Stimulated activated naive B cell treated with anti-CD40 and anti-IgM and Interleukin-4, amounts not matched to agents 10 μg/mL and 1 μg/mL and 100 μg/mL, for 72 hours (primary cell): ENCODE results near the gene REPIN1.

Experiments used
- ATAC-seq, 2 donors: fragments of 150-1000 bp; cut with Tn5 transposase; replicated peaks; 2 replicates each; pipeline ENCODE4 v1.10.0; 2021; ENCODE audit warnings: moderate library complexity in 1 of 2
- DNase-seq: peaks from one replicate; pipeline ENCODE4 v3.0.0; 2021
- H3K27ac Mint-ChIP-seq: one replicate; pipeline ENCODE4 v1.8.0; 2022; ENCODE audit warnings: mild to moderate bottlenecking, mixed read lengths
- H3K27me3 Mint-ChIP-seq, 2 donors: one replicate each; pipeline ENCODE4 v1.8.0; 2022; ENCODE audit warnings: mixed read lengths in 2 of 2
- H3K36me3 Mint-ChIP-seq, 2 donors: one replicate each; pipeline ENCODE4 v1.8.0; 2022; ENCODE audit warnings: mixed read lengths in 2 of 2, mild to moderate bottlenecking in 1 of 2
- H3K4me1 Mint-ChIP-seq, 2 donors: one replicate each; pipeline ENCODE4 v1.8.0; 2022; ENCODE audit warnings: mixed read lengths in 2 of 2, mild to moderate bottlenecking in 1 of 2
- H3K4me3 Mint-ChIP-seq, 2 donors: one replicate each; pipeline ENCODE4 v1.8.0; 2022; ENCODE audit warnings: mild to moderate bottlenecking in 2 of 2, mixed read lengths in 2 of 2, moderate library complexity in 1 of 2
- H3K9me3 Mint-ChIP-seq, 2 donors: one replicate each; pipeline ENCODE4 v1.8.0; 2022; ENCODE audit warnings: mixed read lengths in 2 of 2, mild to moderate bottlenecking in 1 of 2

REPIN1 gene

DNA sequence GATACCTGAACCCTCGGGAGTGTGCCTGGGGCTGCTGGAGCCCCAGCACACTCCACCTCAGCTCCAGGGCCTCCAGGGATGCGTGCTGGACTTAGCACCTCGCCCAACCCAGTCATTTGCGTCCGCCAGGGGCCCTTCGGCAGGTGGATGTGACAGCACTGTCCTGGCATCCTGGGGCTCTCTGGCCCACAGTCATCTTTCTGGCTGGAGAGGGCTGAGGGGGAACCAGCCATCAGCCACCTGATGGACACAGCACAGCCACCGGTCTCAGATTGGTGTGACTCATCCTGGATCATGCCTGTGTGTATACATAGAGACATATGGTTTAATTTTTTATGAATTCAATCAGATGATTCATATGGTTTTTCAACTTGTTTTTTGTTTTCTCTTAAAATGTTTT lies 21.6 kb downstream of the REPIN1 start:
- no peak for ATAC-seq
- DNase-seq = no peak
- Mint-ChIP-seq H3K4me1 (peaks cover 7 to 42% of the 10 kb centered on the region in 2 donors), H3K27me3 (no peaks in the 10 kb centered on the region), H3K4me3 (no peak overlapping the region), H3K36me3 (peaks cover 28% of the 10 kb centered on the region in 2 donors), H3K9me3 (no peaks in the 10 kb centered on the region), H3K27ac (no peak overlapping the region)

DNA sequence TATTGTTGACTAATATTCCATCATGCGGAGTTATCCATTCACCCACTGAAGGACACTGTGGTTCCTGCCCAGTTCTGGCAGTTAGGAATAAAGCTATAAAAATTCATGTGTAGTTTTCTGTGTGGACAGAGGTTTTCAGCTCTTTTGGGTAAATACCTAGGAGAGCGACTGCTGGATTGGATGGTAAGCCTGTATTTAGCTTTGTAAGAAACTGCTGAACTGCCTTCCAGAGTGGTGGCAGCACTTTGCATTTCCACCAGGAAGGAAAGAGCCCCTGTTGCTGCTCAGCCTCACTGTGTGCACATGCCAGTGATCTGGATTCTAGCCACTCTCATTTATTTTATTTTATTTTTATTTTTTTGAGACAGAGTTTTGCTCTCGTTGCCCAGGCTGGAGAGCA lies 24.7 kb downstream of the REPIN1 start:
- no peak for DNase-seq
- no peak for ATAC-seq
- peaks cover 7 to 26% of the 10 kb centered on the region in 2 donors for H3K4me1 Mint-ChIP-seq
- H3K27ac Mint-ChIP-seq = no peak overlapping the region
- H3K9me3 Mint-ChIP-seq = no peaks in the 10 kb centered on the region
- H3K27me3 Mint-ChIP-seq = no peaks in the 10 kb centered on the region
- no peak overlapping the region for H3K4me3 Mint-ChIP-seq
- H3K36me3 Mint-ChIP-seq = peaks cover 32 to 36% of the 10 kb centered on the region in 2 donors

DNA sequence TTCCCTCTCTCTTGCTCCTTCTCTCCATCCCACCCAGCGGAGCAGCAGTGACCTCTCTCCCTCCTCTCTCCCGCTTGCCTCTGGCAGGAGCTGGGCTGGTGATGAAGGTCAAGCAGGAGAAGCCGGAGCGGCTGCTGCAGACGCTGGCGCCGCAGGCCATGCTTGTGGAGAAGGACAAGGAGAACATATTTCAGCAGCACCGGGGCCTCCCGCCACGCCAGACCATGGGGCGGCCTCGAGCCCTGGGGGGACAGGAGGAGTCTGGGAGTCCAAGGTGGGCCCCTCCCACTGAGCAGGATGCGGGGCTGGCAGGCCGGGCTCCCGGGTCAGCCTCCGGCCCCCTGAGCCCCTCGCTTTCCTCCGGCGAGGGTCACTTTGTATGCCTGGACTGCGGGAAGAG lies 27.8 kb downstream of the REPIN1 start:
- Mint-ChIP-seq H3K27ac (no peak overlapping the region), H3K4me3 (no peak overlapping the region), H3K9me3 (no peaks in the 10 kb centered on the region), H3K4me1 (peaks cover 24 to 35% of the 10 kb centered on the region in 2 donors), H3K36me3 (peaks cover 26 to 35% of the 10 kb centered on the region in 2 donors), H3K27me3 (no peaks in the 10 kb centered on the region)
- DNase-seq (no peak), ATAC-seq (no peak)

GRCh38 chr7:150396851-150397260 lies 28.2 kb downstream of the REPIN1 start:
- H3K27ac Mint-ChIP-seq = no peak overlapping the region
- peaks cover 26 to 35% of the 10 kb centered on the region in 2 donors for H3K36me3 Mint-ChIP-seq
- H3K4me1 Mint-ChIP-seq = peaks cover 27 to 40% of the 10 kb centered on the region in 2 donors
- DNase-seq (no peak), ATAC-seq (no peak)
- H3K9me3 Mint-ChIP-seq = no peaks in the 10 kb centered on the region
- no peak overlapping the region for H3K4me3 Mint-ChIP-seq
- no peaks in the 10 kb centered on the region for H3K27me3 Mint-ChIP-seq

- Mint-ChIP-seq H3K4me1 (peaks cover 30 to 42% of the 10 kb centered on the region in 2 donors), H3K9me3 (no peaks in the 10 kb centered on the region), H3K4me3 (no peak overlapping the region), H3K36me3 (peaks cover 23 to 33% of the 10 kb centered on the region in 2 donors), H3K27ac (no peak overlapping the region), H3K27me3 (no peaks in the 10 kb centered on the region)
- ATAC-seq (no peak), DNase-seq (no peak)
Measured at GRCh38 chr7:150397346-150398107, 28.9 kb downstream of the REPIN1 start.

GRCh38 chr7:150398108-150398964 lies 29.7 kb downstream of the REPIN1 start:
- Mint-ChIP-seq H3K36me3 (peaks cover 23 to 28% of the 10 kb centered on the region in 2 donors), H3K27ac (peak overlapping the region; percentile 39), H3K4me1 (peaks cover 34 to 48% of the 10 kb centered on the region in 2 donors), H3K9me3 (no peaks in the 10 kb centered on the region), H3K4me3 (no peak overlapping the region), H3K27me3 (no peaks in the 10 kb centered on the region)
- ATAC-seq (no peak), DNase-seq (no peak)

DNA sequence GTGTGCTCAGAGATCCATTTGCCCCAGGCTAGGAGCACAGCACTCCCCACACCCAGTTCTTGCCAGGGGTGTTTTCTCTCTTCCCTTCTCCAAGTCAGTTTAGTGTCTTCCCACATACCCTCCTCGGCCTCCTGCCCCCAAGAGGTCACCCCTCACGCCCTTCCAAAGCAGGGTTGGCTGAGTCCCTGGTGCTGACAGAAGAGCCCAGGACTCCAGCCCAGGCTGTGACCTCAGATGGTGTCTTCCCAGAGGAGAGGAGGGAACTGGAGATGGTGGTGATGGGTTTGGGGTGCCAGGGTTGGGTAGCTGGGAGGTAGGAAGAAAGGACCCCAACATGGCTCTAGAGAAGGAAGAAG lies 30.3 kb downstream of the REPIN1 start:
- no peak for ATAC-seq
- Mint-ChIP-seq H3K27ac (peak overlapping the region; percentile 39), H3K4me3 (peak overlapping the region in 1 of 2 donors; percentile 9), H3K9me3 (no peaks in the 10 kb centered on the region), H3K27me3 (no peaks in the 10 kb centered on the region), H3K36me3 (peaks cover 23 to 28% of the 10 kb centered on the region in 2 donors), H3K4me1 (peaks cover 36 to 54% of the 10 kb centered on the region in 2 donors)
- DNase-seq = no peak

DNA sequence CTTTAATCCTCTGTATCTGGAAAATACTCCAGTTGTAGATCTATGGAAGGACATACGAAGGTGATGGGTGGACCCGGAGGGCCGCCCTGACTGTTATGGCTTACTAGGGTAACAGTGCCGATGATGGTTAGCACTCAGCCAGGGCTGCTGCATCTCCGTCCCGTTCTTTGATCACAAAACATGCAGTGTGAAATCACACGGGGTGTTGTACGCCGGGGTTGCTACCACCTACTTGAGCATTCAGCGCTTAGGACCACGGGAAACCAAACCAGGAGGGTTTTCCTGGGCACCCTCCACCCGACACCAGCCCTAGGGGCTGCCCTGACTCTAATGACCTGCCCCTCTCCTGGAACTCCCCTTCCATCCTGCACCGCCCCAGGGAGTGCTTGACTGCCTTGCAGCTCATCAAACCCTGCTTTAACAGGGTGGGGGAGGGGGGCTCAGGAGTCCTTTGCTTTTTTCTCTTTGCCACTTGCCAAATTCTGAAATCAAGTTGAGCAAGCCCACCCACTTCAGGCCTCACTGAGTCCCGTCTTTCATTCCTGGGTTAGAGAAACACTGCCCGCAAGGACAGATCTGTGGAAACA lies 30.9 kb downstream of the REPIN1 start:
- Mint-ChIP-seq H3K4me3 (peak overlapping the region in 1 of 2 donors; percentile 65), H3K36me3 (peaks cover 23 to 28% of the 10 kb centered on the region in 2 donors), H3K9me3 (no peaks in the 10 kb centered on the region), H3K27me3 (no peaks in the 10 kb centered on the region), H3K4me1 (peaks cover 40 to 60% of the 10 kb centered on the region in 2 donors), H3K27ac (peak overlapping the region; percentile 90)
- DNase-seq (no peak), ATAC-seq (peak; percentile 15 to 25)

DNA sequence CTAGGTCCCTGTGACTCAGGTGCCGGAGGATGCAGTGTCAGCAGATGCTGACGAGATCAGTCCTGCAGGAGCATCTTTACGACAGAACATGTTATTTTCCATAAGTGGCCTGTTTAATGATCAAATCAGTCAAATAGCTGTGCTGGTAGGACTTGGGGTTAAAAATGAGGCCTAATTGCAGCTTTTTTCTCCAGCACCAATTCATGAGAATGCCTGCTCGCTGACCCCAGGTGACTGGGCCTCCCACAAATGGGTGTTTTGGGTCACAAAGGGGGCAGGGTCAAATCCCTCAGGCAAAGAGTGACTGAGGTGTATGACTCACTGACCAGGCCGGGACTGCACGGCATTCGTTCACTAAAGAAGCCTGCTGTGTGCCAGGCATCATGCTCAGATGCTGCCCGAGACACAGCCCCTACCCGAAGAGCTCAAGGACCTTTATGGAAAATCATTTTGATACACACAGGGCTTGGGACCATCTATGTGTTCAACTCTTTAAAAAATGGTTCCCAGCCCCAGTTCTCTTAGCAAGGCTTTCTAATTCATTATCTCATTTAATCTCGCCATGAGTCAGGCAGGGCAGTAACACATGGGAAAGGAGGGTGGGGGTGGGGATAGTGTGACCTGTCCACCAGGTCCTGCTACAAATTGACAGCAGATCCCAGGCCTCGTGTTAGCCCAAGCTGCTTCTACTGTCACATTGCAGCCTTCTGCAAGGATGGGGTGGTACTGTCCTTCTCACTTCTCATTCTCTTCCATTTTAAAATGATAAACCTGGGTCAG lies 31.6 kb downstream of the REPIN1 start:
- Mint-ChIP-seq H3K4me3 (peak overlapping the region; percentile 42 to 65), H3K36me3 (peaks cover 23 to 28% of the 10 kb centered on the region in 2 donors), H3K27me3 (no peaks in the 10 kb centered on the region), H3K4me1 (peaks cover 42 to 64% of the 10 kb centered on the region in 2 donors), H3K9me3 (no peaks in the 10 kb centered on the region), H3K27ac (peak overlapping the region; percentile 90)
- DNase-seq (no peak), ATAC-seq (peak; percentile 45 to 54)

DNA sequence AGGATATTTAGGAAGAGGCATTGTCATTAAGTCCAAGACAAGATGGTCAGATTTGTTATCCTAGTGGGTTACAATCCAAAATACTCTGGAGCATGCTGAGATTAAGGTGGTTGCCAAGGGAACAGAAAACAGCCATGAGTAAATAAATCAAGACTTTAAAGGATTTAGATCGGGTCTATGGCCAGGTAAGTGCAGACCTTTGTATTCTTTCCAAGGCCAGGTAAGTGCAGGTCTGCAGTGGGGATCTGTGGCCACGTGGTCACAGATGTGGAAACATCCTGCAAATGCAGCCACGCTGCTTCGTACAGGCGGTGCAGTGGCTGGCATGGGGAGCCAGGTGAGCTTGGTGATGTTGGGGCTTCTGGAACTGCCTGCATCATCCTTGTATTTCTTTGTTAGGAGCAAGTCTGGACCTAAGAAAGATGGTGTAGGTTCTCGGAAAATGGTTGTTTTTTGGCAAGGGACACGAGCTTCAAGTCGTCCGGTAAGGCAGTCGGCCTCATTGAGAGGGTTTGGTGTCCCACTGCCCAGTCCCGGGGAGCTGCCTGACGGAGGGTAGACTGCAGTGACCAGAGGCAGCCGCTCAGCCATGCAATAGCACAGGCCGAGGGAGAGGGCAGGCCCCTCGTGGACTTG lies 32.3 kb downstream of the REPIN1 start:
- Mint-ChIP-seq H3K9me3 (no peaks in the 10 kb centered on the region), H3K27ac (peak overlapping the region; percentile 90), H3K36me3 (peaks cover 24 to 27% of the 10 kb centered on the region in 2 donors), H3K27me3 (no peaks in the 10 kb centered on the region), H3K4me3 (peak overlapping the region; percentile 42 to 65), H3K4me1 (peaks cover 45 to 69% of the 10 kb centered on the region in 2 donors)
- DNase-seq (no peak), ATAC-seq (peak in 1 of 2 donors; percentile 26)

GRCh38 chr7:150401424-150401790 lies 32.8 kb downstream of the REPIN1 start:
- DNase-seq (no peak), ATAC-seq (peak; percentile 30 to 35)
- Mint-ChIP-seq H3K4me3 (peak overlapping the region; percentile 42 to 65), H3K36me3 (peaks cover 23 to 25% of the 10 kb centered on the region in 2 donors), H3K9me3 (no peaks in the 10 kb centered on the region), H3K4me1 (peaks cover 50 to 74% of the 10 kb centered on the region in 2 donors), H3K27me3 (no peaks in the 10 kb centered on the region), H3K27ac (peak overlapping the region; percentile 90)

DNA sequence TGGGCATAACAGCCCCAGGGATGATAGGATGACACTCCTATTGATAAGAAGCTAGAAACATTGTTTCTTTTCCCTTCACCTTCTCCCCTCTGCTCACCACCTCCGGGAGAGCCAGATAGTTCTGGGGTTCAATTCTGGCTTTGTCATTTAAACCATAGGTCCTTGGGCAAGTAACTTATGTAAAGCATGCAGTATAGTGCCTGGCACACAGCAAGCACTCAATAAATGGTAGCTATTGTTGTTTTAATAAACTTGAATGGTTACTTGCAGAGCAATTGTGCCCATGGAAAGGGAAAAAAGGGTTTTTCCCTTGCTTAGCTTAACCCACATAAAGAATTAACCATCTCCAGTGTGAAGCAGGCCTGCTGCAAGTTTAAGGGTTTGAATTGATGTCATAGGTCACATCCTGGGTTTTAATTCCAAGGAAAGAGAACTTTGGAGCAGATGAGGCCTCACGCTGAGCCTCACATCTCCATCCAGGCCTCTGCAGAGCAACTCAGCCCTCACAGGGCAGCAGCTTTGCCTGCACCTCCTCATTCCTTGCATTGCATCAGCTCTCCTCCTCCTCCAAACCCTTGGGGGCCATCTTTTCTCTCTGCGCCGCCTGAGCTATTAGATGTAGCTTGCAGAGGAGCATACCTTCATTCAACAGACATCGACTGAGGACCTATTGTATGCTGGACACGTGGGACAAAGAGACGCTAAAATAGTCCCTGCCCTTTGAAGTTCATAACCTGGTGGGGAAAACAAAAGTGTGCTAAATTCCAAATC lies 33.4 kb downstream of the REPIN1 start:
- Mint-ChIP-seq H3K4me1 (peaks cover 53 to 79% of the 10 kb centered on the region in 2 donors), H3K27ac (peak overlapping the region; percentile 63), H3K9me3 (no peaks in the 10 kb centered on the region), H3K27me3 (no peaks in the 10 kb centered on the region), H3K36me3 (peaks cover 24 to 26% of the 10 kb centered on the region in 2 donors), H3K4me3 (peak overlapping the region; percentile 43 to 65)
- ATAC-seq (no peak), DNase-seq (no peak)
